Measurements from ENCODE around the gene ZNF521. TPM values are rescaled to one million over a fixed set of nuclear protein-coding genes. Genes with fewer than 3 reads are reported as not detected.

ZNF521 gene
- polyA plus RNA-seq, 3 donors: 0.07 to 0.20 TPM; not detected in 1

- Mint-ChIP-seq H3K36me3 (no peaks in the 10 kb centered on the region), H3K4me3 (no peak overlapping the region), H3K27ac (no peak overlapping the region), H3K9me3 (no peaks in the 10 kb centered on the region), H3K4me1 (no peaks in the 10 kb centered on the region), H3K27me3 (ENCODE audit: low read depth in 3 of 3) (no peaks in the 10 kb centered on the region)
- H3K9ac ChIP-seq (ENCODE audit: insufficient read depth, low read length, poor library complexity, severe bottlenecking): no peak overlapping the region
- no peak for TF ChIP-seq CTCF (IDR thresholded peaks at IDR 0.05)
- no peak overlapping the region for H3K4me3 ChIP-seq (replicated peaks in 1 of 3; ENCODE audit: low read depth in 2 of 3, low read length in 3 of 3)
- no peaks in the 10 kb centered on the region for H3K4me1 ChIP-seq (ENCODE audit: control insufficient read depth in 1 of 2, insufficient read depth in 2 of 2, low read length in 2 of 2)
- intact Hi-C loops (cut with micrococcal nuclease): no loop called here
- no peak for DNase-seq
- no peaks in the 10 kb centered on the region for H4K20me1 ChIP-seq (ENCODE audit: insufficient read depth, low read length)
- no peak overlapping the region for H3K4me2 ChIP-seq (replicated peaks; ENCODE audit: extremely low read depth, low read length, poor library complexity, severe bottlenecking)
- WGBS (ENCODE audit: insufficient coverage): 90% methylated on average over 3 of the region's 6 CpGs
- H3K9me3 ChIP-seq (replicated peaks in 1 of 2; ENCODE audit: control insufficient read depth in 1 of 2, insufficient read depth in 1 of 2, low read length in 2 of 2): no peaks in the 10 kb centered on the region
- no peaks in the 10 kb centered on the region for H3K27me3 ChIP-seq (ENCODE audit: control insufficient read depth in 2 of 2, insufficient read depth in 2 of 2, low read length in 2 of 2)
- H2AFZ ChIP-seq (ENCODE audit: insufficient read depth, low read depth, low read length, poor library complexity, severe bottlenecking): no peak overlapping the region
- no peak overlapping the region for H3K27ac ChIP-seq (ENCODE audit: low read depth in 1 of 2, low read length in 2 of 2)
- no peaks in the 10 kb centered on the region for H3K36me3 ChIP-seq (replicated peaks in 1 of 2; ENCODE audit: control insufficient read depth in 1 of 2, insufficient read depth in 2 of 2, low read length in 2 of 2)
- H3K79me2 ChIP-seq (ENCODE audit: insufficient read depth, low read length): no peaks in the 10 kb centered on the region
These were observed 301.4 kb downstream of the ZNF521 start for GRCh38 chr18:25050605-25051004.

- no peaks in the 10 kb centered on the region for H4K20me1 ChIP-seq (ENCODE audit: insufficient read depth, low read length)
- Mint-ChIP-seq H3K9me3 (no peaks in the 10 kb centered on the region), H3K4me1 (no peaks in the 10 kb centered on the region), H3K36me3 (no peaks in the 10 kb centered on the region), H3K4me3 (no peak overlapping the region), H3K27ac (no peak overlapping the region), H3K27me3 (ENCODE audit: low read depth in 3 of 3) (peaks cover 0 to 4% (median 0%) of the 10 kb centered on the region in 3 donors)
- no peaks in the 10 kb centered on the region for H3K79me2 ChIP-seq (ENCODE audit: insufficient read depth, low read length)
- H3K27ac ChIP-seq (ENCODE audit: low read depth in 1 of 2, low read length in 2 of 2): no peak overlapping the region
- no peak overlapping the region for H3K4me2 ChIP-seq (replicated peaks; ENCODE audit: extremely low read depth, low read length, poor library complexity, severe bottlenecking)
- 94% methylated on average over 9 of the region's 9 CpGs for WGBS (ENCODE audit: insufficient coverage)
- no peak overlapping the region for H3K9ac ChIP-seq (ENCODE audit: insufficient read depth, low read length, poor library complexity, severe bottlenecking)
- no peaks in the 10 kb centered on the region for H3K36me3 ChIP-seq (replicated peaks in 1 of 2; ENCODE audit: control insufficient read depth in 1 of 2, insufficient read depth in 2 of 2, low read length in 2 of 2)
- H3K4me3 ChIP-seq (replicated peaks in 1 of 3; ENCODE audit: low read depth in 2 of 3, low read length in 3 of 3): no peak overlapping the region
- H2AFZ ChIP-seq (ENCODE audit: insufficient read depth, low read depth, low read length, poor library complexity, severe bottlenecking): no peak overlapping the region
- H3K27me3 ChIP-seq (ENCODE audit: control insufficient read depth in 2 of 2, insufficient read depth in 2 of 2, low read length in 2 of 2): no peaks in the 10 kb centered on the region
- no peaks in the 10 kb centered on the region for H3K4me1 ChIP-seq (ENCODE audit: control insufficient read depth in 1 of 2, insufficient read depth in 2 of 2, low read length in 2 of 2)
- H3K9me3 ChIP-seq (replicated peaks in 1 of 2; ENCODE audit: control insufficient read depth in 1 of 2, insufficient read depth in 1 of 2, low read length in 2 of 2): no peaks in the 10 kb centered on the region
- DNase-seq: no peak
- TF ChIP-seq CTCF (IDR thresholded peaks at IDR 0.05): no peak
- intact Hi-C loops (cut with micrococcal nuclease): no loop called here
These were observed 304.0 kb downstream of the ZNF521 start for GRCh38 chr18:25047983-25048382.

All from CD14-positive monocyte (primary cell).